ENCODE results near the gene DNAH10.
"Not testable (repeated sequence)": the region's sequence is repeated elsewhere in the genome, so short reads cannot be mapped to it uniquely, and the experiment has no call there.

Gene DNAH10

GRCh38 chr12:123910761-123911193, 148.7 kb downstream of the DNAH10 start:
- no peak for DNase-seq

GRCh38 chr12:123911672-123912409, 149.7 kb downstream of the DNAH10 start:
- not testable (repeated sequence) for DNase-seq

- DNase-seq: no peak
Observed at GRCh38 chr12:123912415-123913380, 150.6 kb downstream of the DNAH10 start.

- no peak for DNase-seq
Observed at GRCh38 chr12:123914726-123915333, 152.7 kb downstream of the DNAH10 start.

- DNase-seq: no peak
Observed at GRCh38 chr12:123916729-123917128, 154.6 kb downstream of the DNAH10 start.

GRCh38 chr12:123917337-123917850, 155.3 kb downstream of the DNAH10 start:
- DNase-seq: no peak

GRCh38 chr12:123919980-123920360, 157.9 kb downstream of the DNAH10 start:
- DNase-seq: no peak

- DNase-seq: no peak
Observed at GRCh38 chr12:123923038-123923437, 160.9 kb downstream of the DNAH10 start.

GRCh38 chr12:123923927-123924326, 161.8 kb downstream of the DNAH10 start:
- DNase-seq: no peak

- no peak for DNase-seq
Observed at GRCh38 chr12:123924539-123924938, 162.4 kb downstream of the DNAH10 start.

- DNase-seq: peak; percentile 40
Observed at GRCh38 chr12:123928274-123928865, 166.3 kb downstream of the DNAH10 start.

GRCh38 chr12:123928897-123929296, 166.8 kb downstream of the DNAH10 start:
- DNase-seq: no peak

GRCh38 chr12:123929946-123930583, 168.0 kb downstream of the DNAH10 start:
- no peak for DNase-seq

- DNase-seq: peak; percentile 74
Observed at GRCh38 chr12:123931686-123932321, 169.7 kb downstream of the DNAH10 start.

- no peak for DNase-seq
Observed at GRCh38 chr12:123933214-123933613, 171.1 kb downstream of the DNAH10 start.

GRCh38 chr12:123934016-123934620, 172.0 kb downstream of the DNAH10 start:
- DNase-seq: no peak

GRCh38 chr12:123934829-123935228, 172.7 kb downstream of the DNAH10 start:
- DNase-seq: no peak

- no peak for DNase-seq
Observed at GRCh38 chr12:123935956-123936355, 173.9 kb downstream of the DNAH10 start.

- DNase-seq: no peak
Observed at GRCh38 chr12:123936471-123936870, 174.4 kb downstream of the DNAH10 start.

- DNase-seq: no peak
Observed at GRCh38 chr12:123936956-123937706, 175.0 kb downstream of the DNAH10 start.
